Neural progenitor cell (in vitro differentiated cells): ENCODE data around the gene EPS8.

Experiments
- EZH2phosphoT487 ChIP-seq: fragments of 200-600 bp; sonication (generic); IDR thresholded peaks from 2 replicates; pipeline ENCODE4 v1.6.1; 2017; ENCODE audit warnings: antibody characterized with exemption
- TF ChIP-seq, protein P1 (sequence below): fragments of 200-600 bp; sonication (generic); IDR thresholded peaks from 2 replicates; pipeline ENCODE4 v1.5.1; 2017; ENCODE audit warnings: antibody characterized with exemption, mild to moderate bottlenecking

- TF ChIP-seq, protein P1, sequence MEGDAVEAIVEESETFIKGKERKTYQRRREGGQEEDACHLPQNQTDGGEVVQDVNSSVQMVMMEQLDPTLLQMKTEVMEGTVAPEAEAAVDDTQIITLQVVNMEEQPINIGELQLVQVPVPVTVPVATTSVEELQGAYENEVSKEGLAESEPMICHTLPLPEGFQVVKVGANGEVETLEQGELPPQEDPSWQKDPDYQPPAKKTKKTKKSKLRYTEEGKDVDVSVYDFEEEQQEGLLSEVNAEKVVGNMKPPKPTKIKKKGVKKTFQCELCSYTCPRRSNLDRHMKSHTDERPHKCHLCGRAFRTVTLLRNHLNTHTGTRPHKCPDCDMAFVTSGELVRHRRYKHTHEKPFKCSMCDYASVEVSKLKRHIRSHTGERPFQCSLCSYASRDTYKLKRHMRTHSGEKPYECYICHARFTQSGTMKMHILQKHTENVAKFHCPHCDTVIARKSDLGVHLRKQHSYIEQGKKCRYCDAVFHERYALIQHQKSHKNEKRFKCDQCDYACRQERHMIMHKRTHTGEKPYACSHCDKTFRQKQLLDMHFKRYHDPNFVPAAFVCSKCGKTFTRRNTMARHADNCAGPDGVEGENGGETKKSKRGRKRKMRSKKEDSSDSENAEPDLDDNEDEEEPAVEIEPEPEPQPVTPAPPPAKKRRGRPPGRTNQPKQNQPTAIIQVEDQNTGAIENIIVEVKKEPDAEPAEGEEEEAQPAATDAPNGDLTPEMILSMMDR, result no peak
- no peak for TF ChIP-seq EZH2phosphoT487
These were observed 57.2 kb downstream of the EPS8 start for GRCh38 chr12:15731940-15732339.
